RWPE1 (cell line): ENCODE measurements around the gene SH3D19.
A peak's percentile ranks its signal among the peaks of the same experiment; 100 is the strongest.

Experiments
- CTCF ChIA-PET: fragments of 350-600 bp; sonication (Branson Sonifier 250); formaldehyde crosslinking; extraction: SDS; loops from one replicate; lab custom pipeline; 2021; lab: Yijun Ruan, JAX
- POLR2A ChIA-PET: fragments of 400-600 bp; formaldehyde crosslinking; extraction: SDS; loops from one replicate; lab custom pipeline; 2020; ENCODE audit warnings: antibody characterized with exemption; ENCODE audit not compliant: low non-redundant PET; lab: Yijun Ruan, JAX
- DNase-seq: peaks from one replicate; pipeline ENCODE4 v3.0.0; 2012; ENCODE audit warnings: low spot score
- H3K27ac ChIP-seq: fragments of 450-650 bp; 2 replicates; pipeline ENCODE4 v1.5.1; 2017
- TF ChIP-seq, protein P1 (sequence below): fragments of 450-650 bp; conservative IDR thresholded peaks from 2 replicates; pipeline ENCODE4 v1.5.1; 2017; ENCODE audit warnings: low read depth, mild to moderate bottlenecking

The SH3D19 gene

DNA sequence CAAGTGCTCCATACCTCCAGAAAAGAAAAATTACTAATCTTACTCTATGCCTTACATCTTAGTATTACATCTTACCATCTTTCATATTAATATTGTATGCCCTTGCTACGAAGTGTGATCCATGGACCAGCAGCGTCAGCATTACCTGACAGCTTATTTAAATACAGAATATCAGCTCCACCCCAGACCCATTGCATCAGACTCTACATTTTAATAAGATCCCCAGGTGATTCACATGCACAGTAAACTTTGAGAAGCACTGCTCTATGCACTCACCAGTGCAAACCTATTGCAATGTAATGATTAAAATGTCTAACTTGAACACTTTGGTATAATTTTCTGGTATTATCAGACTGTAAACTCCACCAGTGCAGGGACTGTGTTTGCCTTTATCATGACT lies 14.1 kb upstream of the SH3D19 start:
- TF ChIP-seq, protein P1, sequence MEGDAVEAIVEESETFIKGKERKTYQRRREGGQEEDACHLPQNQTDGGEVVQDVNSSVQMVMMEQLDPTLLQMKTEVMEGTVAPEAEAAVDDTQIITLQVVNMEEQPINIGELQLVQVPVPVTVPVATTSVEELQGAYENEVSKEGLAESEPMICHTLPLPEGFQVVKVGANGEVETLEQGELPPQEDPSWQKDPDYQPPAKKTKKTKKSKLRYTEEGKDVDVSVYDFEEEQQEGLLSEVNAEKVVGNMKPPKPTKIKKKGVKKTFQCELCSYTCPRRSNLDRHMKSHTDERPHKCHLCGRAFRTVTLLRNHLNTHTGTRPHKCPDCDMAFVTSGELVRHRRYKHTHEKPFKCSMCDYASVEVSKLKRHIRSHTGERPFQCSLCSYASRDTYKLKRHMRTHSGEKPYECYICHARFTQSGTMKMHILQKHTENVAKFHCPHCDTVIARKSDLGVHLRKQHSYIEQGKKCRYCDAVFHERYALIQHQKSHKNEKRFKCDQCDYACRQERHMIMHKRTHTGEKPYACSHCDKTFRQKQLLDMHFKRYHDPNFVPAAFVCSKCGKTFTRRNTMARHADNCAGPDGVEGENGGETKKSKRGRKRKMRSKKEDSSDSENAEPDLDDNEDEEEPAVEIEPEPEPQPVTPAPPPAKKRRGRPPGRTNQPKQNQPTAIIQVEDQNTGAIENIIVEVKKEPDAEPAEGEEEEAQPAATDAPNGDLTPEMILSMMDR = no peak
- ChIA-PET CTCF (no interaction called here), POLR2A (no interaction called here)
- no peak overlapping the region for H3K27ac ChIP-seq
- DNase-seq = no peak

DNA sequence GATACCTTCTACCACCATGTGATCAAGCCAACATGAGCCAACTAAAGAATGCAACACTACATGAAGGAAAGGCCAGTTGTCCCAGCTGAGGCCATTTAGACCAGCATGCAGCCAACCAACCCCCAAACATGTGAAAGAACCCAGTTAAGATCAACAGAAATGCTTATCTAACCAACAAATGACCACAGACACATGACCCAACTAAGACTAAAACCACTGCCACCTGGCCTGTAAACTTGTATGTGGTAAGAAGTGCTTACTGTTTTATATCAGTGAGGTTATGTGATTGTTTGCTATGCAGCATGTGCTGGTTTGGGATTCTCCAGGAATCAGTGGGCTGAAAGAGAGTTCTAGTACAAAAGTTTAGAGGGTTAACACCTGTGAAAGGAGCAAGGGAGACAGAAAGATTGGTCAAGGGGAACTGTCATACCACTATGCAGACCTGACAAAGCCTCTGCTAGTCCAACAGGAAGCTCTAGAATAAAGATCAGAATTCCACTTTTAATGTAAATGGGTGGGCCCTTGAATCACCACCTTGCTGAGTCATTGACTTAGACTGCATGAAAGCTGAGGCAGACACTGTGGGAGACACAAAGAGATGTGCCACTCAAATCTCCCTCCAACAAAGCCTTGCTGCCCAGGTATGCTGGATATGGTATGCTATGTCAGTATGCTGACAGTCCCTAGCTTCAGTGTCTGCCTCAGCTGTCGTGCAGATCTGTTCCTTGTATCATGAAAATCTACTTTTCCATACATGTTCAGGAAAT lies 6.1 kb upstream of the SH3D19 start:
- TF ChIP-seq, protein P1 = no peak
- CTCF ChIA-PET = interaction anchor here (0.6 kb wide), 1 partner anchor 9 kb away, joined by 3 read pairs; no protein-coding TSS in a partner anchor
- POLR2A ChIA-PET = no interaction called here
- DNase-seq = peak; percentile 71
- H3K27ac ChIP-seq = no peak overlapping the region

DNA sequence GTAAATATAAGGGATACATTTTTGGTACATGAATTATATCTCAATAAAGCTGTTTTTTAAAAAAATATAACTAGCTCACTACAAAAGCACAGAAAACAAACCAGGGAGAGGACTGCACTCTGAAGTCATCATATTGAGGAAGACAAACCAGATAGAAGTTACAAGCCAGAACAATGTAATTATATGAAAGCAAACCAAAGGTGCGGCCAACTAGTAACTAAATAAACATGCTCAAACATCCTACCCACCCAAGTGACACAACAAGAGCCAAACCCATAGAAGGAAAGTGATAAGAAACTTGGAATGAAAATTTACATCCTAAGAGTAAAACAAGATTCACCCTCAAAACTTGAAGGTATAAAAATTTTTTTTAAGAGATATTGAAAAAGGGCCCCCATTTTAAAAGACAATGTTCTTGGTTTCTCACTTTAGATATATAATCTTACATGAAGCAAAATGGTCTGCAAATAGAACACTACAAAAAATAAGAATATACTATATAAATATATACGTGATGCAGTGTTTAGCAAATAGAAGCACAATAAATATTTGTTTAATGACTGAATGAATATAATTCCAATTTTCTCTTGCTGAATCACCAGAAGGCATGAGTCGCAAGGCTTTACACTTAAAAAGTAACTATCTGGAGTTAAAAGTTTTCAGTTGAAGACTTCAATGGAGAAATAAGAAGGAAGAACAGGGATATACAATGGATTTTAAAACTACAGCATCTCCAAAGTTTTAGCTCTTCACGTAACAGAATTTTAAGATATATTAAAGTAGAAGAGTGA lies 4.0 kb upstream of the SH3D19 start:
- H3K27ac ChIP-seq = no peak overlapping the region
- DNase-seq = no peak
- TF ChIP-seq, protein P1 = no peak
- CTCF ChIA-PET = interaction anchor here (0.6 kb wide), 1 partner anchor 427 kb away, joined by 3 read pairs; no protein-coding TSS in a partner anchor
- POLR2A ChIA-PET = no interaction called here

DNA sequence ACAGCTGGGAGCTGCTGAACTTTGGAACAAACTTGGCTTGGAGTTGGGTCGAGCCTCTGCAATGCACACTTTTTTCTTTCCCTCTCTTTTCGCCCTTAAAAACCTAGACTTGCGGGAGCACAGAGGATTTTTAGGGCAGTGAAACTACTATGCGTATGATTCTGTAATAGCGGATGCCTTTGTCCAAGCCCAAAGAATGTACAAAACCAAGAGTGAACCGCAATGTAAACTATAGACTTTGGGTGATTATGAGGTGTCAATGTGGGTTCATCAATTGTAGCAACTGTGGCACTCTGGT lies 493 bp upstream of the SH3D19 start:
- TF ChIP-seq, protein P1 = no peak
- peak overlapping the region; percentile 93 for H3K27ac ChIP-seq
- ChIA-PET CTCF (no interaction called here), POLR2A (interaction anchor here (1.2 kb wide), 1 partner anchor 29 kb away, joined by 7 read pairs; no protein-coding TSS in a partner anchor)
- no peak for DNase-seq

DNA sequence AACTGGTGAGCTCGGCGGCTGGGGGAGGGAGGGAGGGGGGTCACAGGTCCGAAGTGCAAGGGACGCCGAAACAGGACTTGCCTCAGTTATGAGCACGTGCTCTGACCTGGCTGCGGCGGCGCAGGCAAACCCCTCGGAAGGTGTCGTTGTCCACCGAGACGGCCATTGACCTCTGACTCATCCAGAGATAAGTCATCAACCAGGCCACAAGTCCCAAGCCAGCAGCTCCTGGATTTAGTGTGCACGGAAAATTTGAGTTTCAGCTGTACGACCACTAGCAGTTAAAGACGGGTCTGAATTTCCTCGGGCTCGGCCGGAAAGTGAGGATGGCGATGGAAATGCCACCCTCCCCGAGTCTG lies 674 bp downstream of the SH3D19 start:
- ChIA-PET CTCF (interaction anchor here (0.9 kb wide), 1 partner anchor 11 kb away, joined by 4 read pairs; no protein-coding TSS in a partner anchor), POLR2A (interaction anchor here (0.7 kb wide), 1 partner anchor 13 kb away, joined by 3 read pairs; no protein-coding TSS in a partner anchor)
- peak overlapping the region; percentile 93 for H3K27ac ChIP-seq
- peak; percentile 44 for DNase-seq
- TF ChIP-seq, protein P1 = no peak

DNA sequence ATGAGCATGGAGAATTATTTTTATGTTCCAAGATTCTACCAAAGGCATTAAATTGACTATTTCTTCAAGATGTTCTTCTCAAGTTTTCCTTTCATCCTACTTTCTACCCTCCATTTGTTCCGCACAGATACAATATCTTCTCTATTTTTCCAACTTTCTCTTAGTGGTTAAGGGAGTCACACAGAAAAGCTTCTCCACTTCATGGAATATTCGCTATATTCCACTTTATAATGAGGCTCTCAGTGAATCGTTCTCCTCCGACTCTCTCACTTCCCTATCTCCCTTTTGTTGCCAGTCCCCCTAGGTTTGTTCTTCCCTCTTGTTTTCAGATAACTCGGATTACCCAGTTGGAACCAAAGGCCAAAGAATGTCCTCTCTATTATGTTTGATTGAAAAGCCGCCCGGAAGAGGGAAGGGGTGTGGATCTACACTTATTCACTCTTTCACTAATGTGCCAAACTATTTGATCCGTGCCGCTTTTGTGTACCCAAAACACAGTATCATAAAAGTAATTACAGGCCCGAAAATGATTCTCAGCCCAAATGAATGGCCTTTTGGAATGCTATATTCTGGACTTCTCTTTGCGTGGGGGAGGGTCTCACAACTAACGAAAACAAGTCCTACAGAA lies 1.2 kb downstream of the SH3D19 start:
- H3K27ac ChIP-seq = peak overlapping the region; percentile 93
- ChIA-PET CTCF (interaction anchor here (0.9 kb wide), 1 partner anchor 11 kb away, joined by 4 read pairs; no protein-coding TSS in a partner anchor), POLR2A (interaction anchor here (0.7 kb wide), 1 partner anchor 12 kb away, joined by 3 read pairs; no protein-coding TSS in a partner anchor)
- TF ChIP-seq, protein P1 = no peak
- DNase-seq = no peak
